22Rv1 (cell line): ENCODE measurements around the gene EIF1B.

Experiments used
- CTCF ChIP-seq: fragments of 450-650 bp; IDR thresholded peaks from 2 replicates; pipeline ENCODE4 v1.5.1; 2017; ENCODE audit warnings: mild to moderate bottlenecking
- ZFX ChIP-seq: fragments of 450-650 bp; IDR thresholded peaks from 2 replicates; pipeline ENCODE4 v1.6.1; 2017; ENCODE audit warnings: antibody characterized with exemption, borderline replicate concordance

DNA sequence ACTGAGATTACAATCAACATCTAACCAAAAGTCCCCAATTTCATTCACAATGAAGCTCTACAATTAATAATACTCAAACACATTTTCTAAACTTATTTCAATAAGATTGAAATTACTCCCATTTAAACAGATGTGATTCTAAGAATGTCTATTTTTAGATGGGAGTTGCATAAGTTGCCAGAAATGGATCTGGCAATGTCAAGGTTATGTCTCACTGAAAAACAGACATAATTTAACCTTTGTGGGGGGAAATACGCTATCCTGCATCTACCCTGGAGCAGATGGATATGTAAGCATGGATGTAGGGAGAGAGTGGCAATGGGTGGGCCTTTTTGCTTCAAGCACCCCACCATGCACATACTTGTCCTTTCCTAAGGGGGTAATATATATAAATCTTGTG lies 6.7 kb upstream of the EIF1B start:
- no peak for TF ChIP-seq CTCF
- TF ChIP-seq ZFX = no peak
